NCI-H1105 (cell line): ENCODE results near the gene LNPEP.
"Not testable (repeated sequence)": the region's sequence is repeated elsewhere in the genome, so short reads cannot be mapped to it uniquely, and the experiment has no call there.

ENCODE experiments used
- DNase-seq: peaks from one replicate; lab custom pipeline; 2025; lab: John Stamatoyannopoulos, UW

The LNPEP gene

GRCh38 chr5:97063251-97063650, 127.4 kb downstream of the LNPEP start:
- DNase-seq = no peak

- DNase-seq = no peak
Observed at GRCh38 chr5:97065475-97065874, 129.6 kb downstream of the LNPEP start.

- no peak for DNase-seq
Observed at GRCh38 chr5:97067296-97067850, 131.5 kb downstream of the LNPEP start.

- DNase-seq = no peak
Observed at GRCh38 chr5:97070234-97070633, 134.4 kb downstream of the LNPEP start.

GRCh38 chr5:97071101-97071500, 135.2 kb downstream of the LNPEP start:
- DNase-seq = no peak

GRCh38 chr5:97071993-97072392, 136.1 kb downstream of the LNPEP start:
- DNase-seq = no peak

- DNase-seq = no peak
Observed at GRCh38 chr5:97072696-97073095, 136.8 kb downstream of the LNPEP start.

GRCh38 chr5:97073420-97073819, 137.5 kb downstream of the LNPEP start:
- no peak for DNase-seq

- no peak for DNase-seq
Observed at GRCh38 chr5:97074859-97075489, 139.1 kb downstream of the LNPEP start.

- no peak for DNase-seq
Observed at GRCh38 chr5:97075649-97076048, 139.8 kb downstream of the LNPEP start.

- DNase-seq = no peak
Observed at GRCh38 chr5:97076098-97076497, 140.2 kb downstream of the LNPEP start.

- DNase-seq = no peak
Observed at GRCh38 chr5:97077246-97077645, 141.4 kb downstream of the LNPEP start.

- DNase-seq = no peak
Observed at GRCh38 chr5:97078958-97079743, 143.3 kb downstream of the LNPEP start.

- DNase-seq = not testable (repeated sequence)
Observed at GRCh38 chr5:97084782-97085458, 149.0 kb downstream of the LNPEP start.

- no peak for DNase-seq
Observed at GRCh38 chr5:97085459-97086181, 149.7 kb downstream of the LNPEP start.
